HEK293 (cell line): ENCODE measurements around the gene CSAD.

Experiments used
- CTCF ChIP-seq: fragments of 450-650 bp; formaldehyde crosslinking; IDR thresholded peaks from 2 replicates; pipeline ENCODE4 v1.5.1; 2016; ENCODE audit warnings: missing biosample characterization, missing genetic modification characterization
- MZF1 ChIP-seq: fragments of 450-650 bp; formaldehyde crosslinking; IDR thresholded peaks from 2 replicates; pipeline ENCODE4 v1.5.1; 2017; ENCODE audit warnings: missing biosample characterization, missing genetic modification characterization, borderline replicate concordance
- PBX3 ChIP-seq: sonication (generic); formaldehyde crosslinking; IDR thresholded peaks from 2 replicates; pipeline ENCODE4 v1.8.1; 2022; ENCODE audit warnings: mild to moderate bottlenecking, moderate library complexity, missing genetic modification reagents
- REST ChIP-seq: fragments of 450-650 bp; formaldehyde crosslinking; IDR thresholded peaks from 2 replicates; pipeline ENCODE4 v1.5.1; 2016; ENCODE audit warnings: missing biosample characterization, missing genetic modification characterization
- SCRT2 ChIP-seq: fragments of 450-650 bp; formaldehyde crosslinking; IDR thresholded peaks from 2 replicates; pipeline ENCODE4 v1.5.1; 2016; ENCODE audit warnings: missing biosample characterization, missing genetic modification characterization
- YY1 ChIP-seq: fragments of 450-650 bp; formaldehyde crosslinking; IDR thresholded peaks from 2 replicates; pipeline ENCODE4 v1.5.1; 2018; ENCODE audit warnings: missing biosample characterization, missing genetic modification characterization
- ZNF677 ChIP-seq: fragments of 450-650 bp; IDR thresholded peaks from 2 replicates; pipeline ENCODE4 v1.5.0; 2018; ENCODE audit warnings: missing biosample characterization, mild to moderate bottlenecking, missing genetic modification characterization, moderate library complexity

- no peak for TF ChIP-seq REST (tag by site-specific recombination)
- TF ChIP-seq MZF1 (tag by site-specific recombination), result no peak
- no peak for TF ChIP-seq YY1 (tag by site-specific recombination)
- TF ChIP-seq SCRT2 (tag by site-specific recombination), result no peak
- no peak for TF ChIP-seq PBX3
- no peak for TF ChIP-seq ZNF677 (tag by site-specific recombination)
- TF ChIP-seq CTCF (tag by site-specific recombination), result no peak
Observed at GRCh38 chr12:53219956-53220693, 39.4 kb upstream of the CSAD start.
